CD14-positive monocyte (primary cell): ENCODE data around the gene ACTL8. TPM values are rescaled to one million over a fixed set of nuclear protein-coding genes. Genes with fewer than 3 reads are reported as not detected.

ENCODE experiments used
- DNase-seq, 3 donors: peaks; one replicate each; pipeline ENCODE4 v3.0.0-alpha.2; 2011 to 2022
- H2AFZ ChIP-seq: 2 replicates; pipeline ENCODE4 v1.6.0; 2012; ENCODE audit warnings: mild to moderate bottlenecking, low read depth, low read length, inconsistent platforms; ENCODE audit not compliant: insufficient read depth, poor library complexity, severe bottlenecking
- H3K27ac ChIP-seq, 2 donors: 1 replicate in 1 of 2; 2 replicates in 1 of 2; pipeline ENCODE4 v1.5.1; 2012 to 2013; ENCODE audit warnings: low read length in 2 of 2, control low read depth in 1 of 2, inconsistent platforms in 1 of 2, low read depth in 1 of 2, mild to moderate bottlenecking in 1 of 2
- H3K27me3 ChIP-seq, 2 donors: one replicate each; pipeline versions ENCODE4 v1.6.0 to v1.6.1; 2011 to 2013; ENCODE audit warnings: low read length in 2 of 2; ENCODE audit not compliant: control insufficient read depth in 2 of 2, insufficient read depth in 2 of 2
- H3K36me3 ChIP-seq, 2 donors: replicated peaks in 1 of 2; 1 replicate in 1 of 2; 2 replicates in 1 of 2; pipeline versions ENCODE4 v1.5.1 to v1.6.1; 2012 to 2013; ENCODE audit warnings: low read length in 2 of 2, control low read depth in 1 of 2, inconsistent platforms in 1 of 2, mild to moderate bottlenecking in 1 of 2; ENCODE audit not compliant: insufficient read depth in 2 of 2, control insufficient read depth in 1 of 2
- H3K4me1 ChIP-seq, 2 donors: 1 replicate in 1 of 2; 2 replicates in 1 of 2; pipeline versions ENCODE4 v1.5.1 to v1.6.1; 2012 to 2013; ENCODE audit warnings: low read length in 2 of 2, control low read depth in 1 of 2, inconsistent platforms in 1 of 2, mild to moderate bottlenecking in 1 of 2, moderate library complexity in 1 of 2; ENCODE audit not compliant: insufficient read depth in 2 of 2, control insufficient read depth in 1 of 2
- H3K4me2 ChIP-seq: replicated peaks from 2 replicates; pipeline ENCODE3; 2012; ENCODE audit warnings: low read length, moderate library complexity, mild to moderate bottlenecking; ENCODE audit not compliant: poor library complexity, severe bottlenecking; ENCODE audit errors: extremely low read depth
- H3K4me3 ChIP-seq, 3 experiments: fragments of 200-600 bp in 1 of 3; sonication (generic) in 1 of 3; replicated peaks in 1 of 3; 1 replicate in 2 of 3; 2 replicates in 1 of 3; pipeline ENCODE4 v1.5.1; 2011 to 2013; ENCODE audit warnings: low read length in 3 of 3, mild to moderate bottlenecking in 3 of 3, control low read depth in 2 of 3, low read depth in 2 of 3, inconsistent platforms in 1 of 3, moderate library complexity in 1 of 3
- H3K79me2 ChIP-seq: 2 replicates; pipeline ENCODE4 v1.6.0; 2012; ENCODE audit warnings: mild to moderate bottlenecking, control low read depth, inconsistent platforms, low read length, moderate library complexity; ENCODE audit not compliant: insufficient read depth
- H3K9ac ChIP-seq: 2 replicates; pipeline ENCODE4 v1.6.0; 2017; ENCODE audit warnings: low read length, mild to moderate bottlenecking; ENCODE audit not compliant: insufficient read depth, poor library complexity, severe bottlenecking
- H3K9me3 ChIP-seq, 2 donors: replicated peaks in 1 of 2; 1 replicate in 1 of 2; 2 replicates in 1 of 2; pipeline versions ENCODE4 v1.5.1 to v1.6.1; 2012 to 2013; ENCODE audit warnings: low read length in 2 of 2, control low read depth in 1 of 2; ENCODE audit not compliant: control insufficient read depth in 1 of 2, insufficient read depth in 1 of 2
- H4K20me1 ChIP-seq: 2 replicates; pipeline ENCODE4 v1.6.0; 2012; ENCODE audit warnings: mild to moderate bottlenecking, low read length, control low read depth, moderate library complexity; ENCODE audit not compliant: insufficient read depth
- H3K27ac Mint-ChIP-seq, 7 donors: one replicate each; pipeline ENCODE4 v1.8.0; 2020; ENCODE audit warnings: mild to moderate bottlenecking in 7 of 7, mixed read lengths in 7 of 7, moderate library complexity in 6 of 7, inconsistent platforms in 2 of 7
- H3K27me3 Mint-ChIP-seq, 3 donors: one replicate each; pipeline ENCODE4 v1.8.0; 2021 to 2022; ENCODE audit warnings: low read depth in 3 of 3, mild to moderate bottlenecking in 3 of 3, mixed read lengths in 3 of 3, moderate library complexity in 3 of 3, inconsistent platforms in 1 of 3
- H3K36me3 Mint-ChIP-seq, 2 donors: one replicate each; pipeline ENCODE4 v1.8.0; 2020; ENCODE audit warnings: mixed read lengths in 2 of 2, inconsistent platforms in 1 of 2, mild to moderate bottlenecking in 1 of 2
- H3K4me1 Mint-ChIP-seq: one replicate; pipeline ENCODE4 v1.8.0; 2020; ENCODE audit warnings: mild to moderate bottlenecking, mixed read lengths
- H3K4me3 Mint-ChIP-seq, 2 donors: one replicate each; pipeline ENCODE4 v1.8.0; 2020; ENCODE audit warnings: mild to moderate bottlenecking in 2 of 2, mixed read lengths in 2 of 2, moderate library complexity in 1 of 2
- H3K9me3 Mint-ChIP-seq, 7 donors: one replicate each; pipeline ENCODE4 v1.8.0; 2020 to 2022; ENCODE audit warnings: mixed read lengths in 7 of 7, mild to moderate bottlenecking in 6 of 7, moderate library complexity in 6 of 7, inconsistent platforms in 2 of 7
- WGBS: methylation state at CpG from one replicate; pipeline ENCODE4 v1.1.5; 2013; ENCODE audit warnings: missing lambda C conversion rate; ENCODE audit not compliant: insufficient coverage; 5-methylcytosine and 5-hydroxymethylcytosine counted together
- intact Hi-C, 2 donors: fragments of 100-400 bp; cut with micrococcal nuclease; formaldehyde crosslinking; loops; one replicate each; pipeline versions ENCODE4 v1.15.0 to v1.15.1; 2023
- polyA plus RNA-seq, 3 donors: library from polyadenylated mRNA; depleted of rRNA in 1 of 3; unstranded in 2 of 3; stranded (reverse) in 1 of 3; fragments of 300-500 nt in 2 of 3; fragments of >200 nt in 1 of 3; fragmentation: Illumina TruSeq in 2 of 3; gene quantifications; 1 replicate in 2 of 3; 2 replicates in 1 of 3; pipeline ENCODE4 v1.2.3, GENCODE V29; 2012 to 2021
- TF ChIP-seq, protein P1 (sequence below): fragments of 200-600 bp; IDR thresholded peaks from one replicate; pipeline ENCODE4 v1.8.0; 2022; ENCODE audit warnings: antibody characterized with exemption, mild to moderate bottlenecking

The ACTL8 gene
- polyA plus RNA-seq, 3 donors = not detected

GRCh38 chr1:17789926-17790325, 34.8 kb downstream of the ACTL8 start:
- Histone ChIP-seq H3K4me3 (no peak overlapping the region), H4K20me1 (no peaks in the 10 kb centered on the region), H3K9me3 (peaks cover 0 to 3% of the 10 kb centered on the region in 2 donors), H3K36me3 (no peaks in the 10 kb centered on the region), H3K4me2 (no peak overlapping the region), H3K27me3 (no peaks in the 10 kb centered on the region), H3K4me1 (no peaks in the 10 kb centered on the region), H2AFZ (no peak overlapping the region), H3K9ac (no peak overlapping the region), H3K79me2 (no peaks in the 10 kb centered on the region), H3K27ac (no peak overlapping the region)
- Mint-ChIP-seq H3K36me3 (no peaks in the 10 kb centered on the region), H3K4me3 (no peak overlapping the region), H3K27me3 (peaks cover 2 to 11% (median 11%) of the 10 kb centered on the region in 3 donors), H3K4me1 (no peaks in the 10 kb centered on the region), H3K27ac (no peak overlapping the region), H3K9me3 (peaks cover 0 to 3% (median 0%) of the 10 kb centered on the region in 7 donors)
- intact Hi-C loops = no loop called here
- TF ChIP-seq, protein P1, sequence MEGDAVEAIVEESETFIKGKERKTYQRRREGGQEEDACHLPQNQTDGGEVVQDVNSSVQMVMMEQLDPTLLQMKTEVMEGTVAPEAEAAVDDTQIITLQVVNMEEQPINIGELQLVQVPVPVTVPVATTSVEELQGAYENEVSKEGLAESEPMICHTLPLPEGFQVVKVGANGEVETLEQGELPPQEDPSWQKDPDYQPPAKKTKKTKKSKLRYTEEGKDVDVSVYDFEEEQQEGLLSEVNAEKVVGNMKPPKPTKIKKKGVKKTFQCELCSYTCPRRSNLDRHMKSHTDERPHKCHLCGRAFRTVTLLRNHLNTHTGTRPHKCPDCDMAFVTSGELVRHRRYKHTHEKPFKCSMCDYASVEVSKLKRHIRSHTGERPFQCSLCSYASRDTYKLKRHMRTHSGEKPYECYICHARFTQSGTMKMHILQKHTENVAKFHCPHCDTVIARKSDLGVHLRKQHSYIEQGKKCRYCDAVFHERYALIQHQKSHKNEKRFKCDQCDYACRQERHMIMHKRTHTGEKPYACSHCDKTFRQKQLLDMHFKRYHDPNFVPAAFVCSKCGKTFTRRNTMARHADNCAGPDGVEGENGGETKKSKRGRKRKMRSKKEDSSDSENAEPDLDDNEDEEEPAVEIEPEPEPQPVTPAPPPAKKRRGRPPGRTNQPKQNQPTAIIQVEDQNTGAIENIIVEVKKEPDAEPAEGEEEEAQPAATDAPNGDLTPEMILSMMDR = no peak
- WGBS = 95% methylated on average over 5 of the region's 5 CpGs
- no peak for DNase-seq

- no peak overlapping the region for H3K27ac ChIP-seq
- no peaks in the 10 kb centered on the region for H3K36me3 Mint-ChIP-seq
- intact Hi-C loops = no loop called here
- no peak overlapping the region for H3K9ac ChIP-seq
- H3K36me3 ChIP-seq = no peaks in the 10 kb centered on the region
- H3K4me1 Mint-ChIP-seq = no peaks in the 10 kb centered on the region
- H3K4me3 ChIP-seq = no peak overlapping the region
- no peak for DNase-seq
- no peak overlapping the region for H3K4me3 Mint-ChIP-seq
- H4K20me1 ChIP-seq = no peaks in the 10 kb centered on the region
- no peaks in the 10 kb centered on the region for H3K4me1 ChIP-seq
- H3K27ac Mint-ChIP-seq = no peak overlapping the region
- no peaks in the 10 kb centered on the region for H3K79me2 ChIP-seq
- H3K9me3 ChIP-seq = peaks cover 0 to 3% of the 10 kb centered on the region in 2 donors
- TF ChIP-seq, protein P1 = no peak
- H3K9me3 Mint-ChIP-seq = peaks cover 0 to 3% (median 0%) of the 10 kb centered on the region in 7 donors
- no peak overlapping the region for H2AFZ ChIP-seq
- H3K27me3 Mint-ChIP-seq = peaks cover 2 to 12% (median 10%) of the 10 kb centered on the region in 3 donors
- H3K4me2 ChIP-seq = no peak overlapping the region
- 69% methylated on average over 4 of the region's 4 CpGs for WGBS
- H3K27me3 ChIP-seq = no peaks in the 10 kb centered on the region
These were observed 35.4 kb downstream of the ACTL8 start for GRCh38 chr1:17790383-17791054.
